HepG2 (cell line): ENCODE results near the gene NAT14. TPM values are rescaled to one million over a fixed set of nuclear protein-coding genes. Genes with fewer than 3 reads are reported as not detected.

Experiments used
- HMGXB3 ChIP-seq: sonication (generic); formaldehyde crosslinking; IDR thresholded peaks from 2 replicates; pipeline ENCODE4 v1.4.0; 2020; ENCODE audit warnings: missing genetic modification reagents, borderline replicate concordance
- NR2F2 ChIP-seq: IDR thresholded peaks from 2 replicates; pipeline ENCODE4 v1.6.1; 2012; ENCODE audit warnings: low read depth, inconsistent platforms, borderline replicate concordance
- NRL ChIP-seq: sonication (generic); formaldehyde crosslinking; IDR thresholded peaks from 2 replicates; pipeline ENCODE4 v1.5.0; 2020; ENCODE audit warnings: missing genetic modification reagents, mild to moderate bottlenecking, moderate library complexity, borderline replicate concordance
- ZNF552 ChIP-seq: sonication (generic); formaldehyde crosslinking; IDR thresholded peaks from 2 replicates; pipeline ENCODE4 v1.9.0; 2022; ENCODE audit warnings: missing genetic modification reagents, mild to moderate bottlenecking, borderline replicate concordance
- polyA plus RNA-seq, 8 experiments: library from polyadenylated mRNA; depleted of rRNA in 3 of 8; stranded (reverse) in 7 of 8; unstranded in 1 of 8; fragments of >200 nt; fragmentation: Illumina TruSeq in 4 of 8; extraction: Trizol in 4 of 8; gene quantifications; 2 replicates each; pipeline versions ENCODE4 v1.2.1 to v1.2.3, GENCODE V29; 2011 to 2016; ENCODE audit warnings: low read depth in 4 of 8, missing spikeins in 1 of 8, mixed read lengths in 1 of 8; ENCODE audit not compliant: insufficient read depth in 1 of 8
- total RNA-seq, 5 experiments: library from RNA; depleted of rRNA; stranded (reverse); fragments of >200 nt; fragmentation: Illumina TruSeq; extraction: Trizol; gene quantifications; 2 replicates each; pipeline ENCODE4 v1.2.3, GENCODE V29; 2016; ENCODE audit warnings: low read depth in 1 of 5
- TF ChIP-seq, protein P1 (sequence below): sonication (generic); formaldehyde crosslinking; IDR thresholded peaks from 2 replicates; pipeline ENCODE4 v1.4.0; 2020; ENCODE audit warnings: mild to moderate bottlenecking, missing genetic modification reagents, borderline replicate concordance
- TF ChIP-seq, protein P2 (sequence below): sonication (generic); formaldehyde crosslinking; IDR thresholded peaks from 2 replicates; pipeline ENCODE4 v1.4.0; 2020; ENCODE audit warnings: missing genetic modification reagents

The NAT14 gene
- total and polyA plus RNA-seq, 2 of the 13 experiments (the other 11 are each of a cell fraction or from before 2014, with no cell fraction given), result 20.7 to 22.3 TPM

GRCh38 chr19:55486971-55487923 is 2.3 kb downstream of the NAT14 start (continued):
- TF ChIP-seq HMGXB3 (no peak), ZNF552 (no peak), NRL (CRISPR knock-in tag) (peak; percentile 61; the same call in 1 of the 2 replicates), NR2F2 (0 out of 2 replicates have a peak, but pooled peaks have one; percentile 13)
- TF ChIP-seq, protein P1, sequence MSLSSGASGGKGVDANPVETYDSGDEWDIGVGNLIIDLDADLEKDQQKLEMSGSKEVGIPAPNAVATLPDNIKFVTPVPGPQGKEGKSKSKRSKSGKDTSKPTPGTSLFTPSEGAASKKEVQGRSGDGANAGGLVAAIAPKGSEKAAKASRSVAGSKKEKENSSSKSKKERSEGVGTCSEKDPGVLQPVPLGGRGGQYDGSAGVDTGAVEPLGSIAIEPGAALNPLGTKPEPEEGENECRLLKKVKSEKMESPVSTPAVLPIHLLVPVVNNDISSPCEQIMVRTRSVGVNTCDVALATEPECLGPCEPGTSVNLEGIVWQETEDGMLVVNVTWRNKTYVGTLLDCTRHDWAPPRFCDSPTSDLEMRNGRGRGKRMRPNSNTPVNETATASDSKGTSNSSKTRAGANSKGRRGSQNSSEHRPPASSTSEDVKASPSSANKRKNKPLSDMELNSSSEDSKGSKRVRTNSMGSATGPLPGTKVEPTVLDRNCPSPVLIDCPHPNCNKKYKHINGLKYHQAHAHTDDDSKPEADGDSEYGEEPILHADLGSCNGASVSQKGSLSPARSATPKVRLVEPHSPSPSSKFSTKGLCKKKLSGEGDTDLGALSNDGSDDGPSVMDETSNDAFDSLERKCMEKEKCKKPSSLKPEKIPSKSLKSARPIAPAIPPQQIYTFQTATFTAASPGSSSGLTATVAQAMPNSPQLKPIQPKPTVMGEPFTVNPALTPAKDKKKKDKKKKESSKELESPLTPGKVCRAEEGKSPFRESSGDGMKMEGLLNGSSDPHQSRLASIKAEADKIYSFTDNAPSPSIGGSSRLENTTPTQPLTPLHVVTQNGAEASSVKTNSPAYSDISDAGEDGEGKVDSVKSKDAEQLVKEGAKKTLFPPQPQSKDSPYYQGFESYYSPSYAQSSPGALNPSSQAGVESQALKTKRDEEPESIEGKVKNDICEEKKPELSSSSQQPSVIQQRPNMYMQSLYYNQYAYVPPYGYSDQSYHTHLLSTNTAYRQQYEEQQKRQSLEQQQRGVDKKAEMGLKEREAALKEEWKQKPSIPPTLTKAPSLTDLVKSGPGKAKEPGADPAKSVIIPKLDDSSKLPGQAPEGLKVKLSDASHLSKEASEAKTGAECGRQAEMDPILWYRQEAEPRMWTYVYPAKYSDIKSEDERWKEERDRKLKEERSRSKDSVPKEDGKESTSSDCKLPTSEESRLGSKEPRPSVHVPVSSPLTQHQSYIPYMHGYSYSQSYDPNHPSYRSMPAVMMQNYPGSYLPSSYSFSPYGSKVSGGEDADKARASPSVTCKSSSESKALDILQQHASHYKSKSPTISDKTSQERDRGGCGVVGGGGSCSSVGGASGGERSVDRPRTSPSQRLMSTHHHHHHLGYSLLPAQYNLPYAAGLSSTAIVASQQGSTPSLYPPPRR (CRISPR knock-in tag), result no peak
- TF ChIP-seq, protein P2, sequence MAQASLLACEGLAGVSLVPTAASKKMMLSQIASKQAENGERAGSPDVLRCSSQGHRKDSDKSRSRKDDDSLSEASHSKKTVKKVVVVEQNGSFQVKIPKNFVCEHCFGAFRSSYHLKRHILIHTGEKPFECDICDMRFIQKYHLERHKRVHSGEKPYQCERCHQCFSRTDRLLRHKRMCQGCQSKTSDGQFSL, result no peak
- TF ChIP-seq, all 625 proteins: peak for 21
